ENCODE measurements around the gene RAPGEF2. TPM values are rescaled to one million over a fixed set of nuclear protein-coding genes. Genes with fewer than 3 reads are reported as not detected.
"Not testable (repeated sequence)": the region's sequence is repeated elsewhere in the genome, so short reads cannot be mapped to it uniquely, and the experiment has no call there.

The RAPGEF2 gene
- total RNA-seq, 4 donors from 2014 or later: 47.2 to 105 (median 50.2) TPM

DNA sequence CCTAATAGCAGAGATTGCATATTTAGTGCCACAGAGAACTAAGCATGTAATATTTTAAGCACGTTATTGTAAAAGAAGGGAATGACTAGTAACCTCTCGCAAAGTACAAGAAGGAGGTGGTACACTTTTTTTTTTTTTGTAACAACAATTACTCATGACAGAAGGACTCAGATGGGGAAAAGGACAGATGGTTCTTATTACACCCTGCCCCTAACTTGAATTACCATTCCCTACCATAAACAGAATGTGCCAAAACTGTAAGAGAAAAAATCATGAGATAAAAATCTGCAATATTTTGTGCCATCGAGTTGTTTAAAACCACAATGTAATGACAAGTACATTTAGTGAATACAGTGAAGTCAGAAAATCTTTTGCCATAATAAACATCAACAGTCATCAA lies 33.0 kb upstream of the RAPGEF2 start:
- DNase-seq (ENCODE audit: low spot score) (no peak), ATAC-seq (ENCODE audit: low FRiP score) (no peak)

DNA sequence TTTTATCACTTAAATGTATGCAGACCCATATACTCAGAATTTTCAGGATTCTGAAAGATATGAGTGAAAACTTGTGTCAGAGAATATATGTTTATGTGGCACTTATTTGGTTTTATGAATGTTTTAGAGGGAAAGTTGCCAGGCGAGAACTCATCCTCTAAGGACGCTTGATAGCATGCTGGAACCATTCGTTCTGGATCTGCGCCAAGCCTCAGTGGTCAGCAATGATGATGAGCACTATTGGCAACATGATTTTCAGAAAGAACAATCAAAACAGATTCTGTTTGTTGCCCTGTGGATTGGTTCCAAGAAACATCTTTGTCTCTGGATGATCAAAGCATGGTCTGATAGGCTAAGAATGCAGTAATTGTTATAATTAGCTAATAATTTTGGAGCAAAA lies 32.1 kb upstream of the RAPGEF2 start:
- DNase-seq (ENCODE audit: low spot score): no peak
- TF ChIP-seq, protein P1, sequence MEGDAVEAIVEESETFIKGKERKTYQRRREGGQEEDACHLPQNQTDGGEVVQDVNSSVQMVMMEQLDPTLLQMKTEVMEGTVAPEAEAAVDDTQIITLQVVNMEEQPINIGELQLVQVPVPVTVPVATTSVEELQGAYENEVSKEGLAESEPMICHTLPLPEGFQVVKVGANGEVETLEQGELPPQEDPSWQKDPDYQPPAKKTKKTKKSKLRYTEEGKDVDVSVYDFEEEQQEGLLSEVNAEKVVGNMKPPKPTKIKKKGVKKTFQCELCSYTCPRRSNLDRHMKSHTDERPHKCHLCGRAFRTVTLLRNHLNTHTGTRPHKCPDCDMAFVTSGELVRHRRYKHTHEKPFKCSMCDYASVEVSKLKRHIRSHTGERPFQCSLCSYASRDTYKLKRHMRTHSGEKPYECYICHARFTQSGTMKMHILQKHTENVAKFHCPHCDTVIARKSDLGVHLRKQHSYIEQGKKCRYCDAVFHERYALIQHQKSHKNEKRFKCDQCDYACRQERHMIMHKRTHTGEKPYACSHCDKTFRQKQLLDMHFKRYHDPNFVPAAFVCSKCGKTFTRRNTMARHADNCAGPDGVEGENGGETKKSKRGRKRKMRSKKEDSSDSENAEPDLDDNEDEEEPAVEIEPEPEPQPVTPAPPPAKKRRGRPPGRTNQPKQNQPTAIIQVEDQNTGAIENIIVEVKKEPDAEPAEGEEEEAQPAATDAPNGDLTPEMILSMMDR (IDR thresholded peaks at IDR 0.05): no peak
- ATAC-seq (ENCODE audit: low FRiP score): no peak

More for the DNA sequence above, 33.0 kb upstream of the RAPGEF2 start:
- TF ChIP-seq, protein P1 (IDR thresholded peaks at IDR 0.05): no peak

DNA sequence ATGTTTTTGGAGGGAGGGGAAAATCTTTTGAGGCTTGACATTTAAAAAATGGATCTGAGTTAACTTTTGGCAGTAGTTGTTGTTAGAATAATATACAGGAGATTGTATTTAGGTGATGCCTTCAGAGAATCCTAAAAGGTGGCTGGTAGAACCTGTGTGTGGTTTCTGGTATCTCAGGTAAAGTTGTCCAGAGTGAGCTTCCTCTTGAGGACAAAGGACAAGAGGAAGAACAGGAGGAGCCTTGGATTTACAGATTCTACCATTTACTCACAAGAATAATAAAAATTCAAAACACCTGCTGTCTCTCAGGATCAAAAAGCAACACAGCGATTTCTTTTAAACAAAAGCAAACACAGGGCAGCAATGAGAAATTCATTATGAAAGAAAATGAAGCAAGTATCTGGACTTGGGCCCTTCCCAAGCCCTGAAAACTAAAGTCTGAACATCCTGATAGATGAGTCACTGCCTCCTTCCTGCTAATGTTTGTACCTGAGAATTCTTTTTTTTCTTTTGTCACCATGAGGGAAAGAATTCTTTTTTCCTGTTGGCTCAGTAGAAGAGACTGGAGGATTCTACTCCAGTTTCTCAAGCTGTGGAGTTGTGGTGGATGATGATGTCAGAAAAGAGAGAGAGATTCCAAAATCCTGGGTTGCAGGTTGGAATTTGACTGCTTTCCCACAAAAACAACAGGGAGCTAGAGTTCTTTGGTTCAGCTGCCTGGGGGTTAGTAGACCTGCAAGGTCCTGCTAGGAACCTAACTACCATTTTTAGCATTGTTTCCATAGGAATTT lies 31.5 kb upstream of the RAPGEF2 start:
- DNase-seq (ENCODE audit: low spot score) (no peak), ATAC-seq (ENCODE audit: low FRiP score) (no peak)
- TF ChIP-seq, protein P1 (IDR thresholded peaks at IDR 0.05): no peak

DNA sequence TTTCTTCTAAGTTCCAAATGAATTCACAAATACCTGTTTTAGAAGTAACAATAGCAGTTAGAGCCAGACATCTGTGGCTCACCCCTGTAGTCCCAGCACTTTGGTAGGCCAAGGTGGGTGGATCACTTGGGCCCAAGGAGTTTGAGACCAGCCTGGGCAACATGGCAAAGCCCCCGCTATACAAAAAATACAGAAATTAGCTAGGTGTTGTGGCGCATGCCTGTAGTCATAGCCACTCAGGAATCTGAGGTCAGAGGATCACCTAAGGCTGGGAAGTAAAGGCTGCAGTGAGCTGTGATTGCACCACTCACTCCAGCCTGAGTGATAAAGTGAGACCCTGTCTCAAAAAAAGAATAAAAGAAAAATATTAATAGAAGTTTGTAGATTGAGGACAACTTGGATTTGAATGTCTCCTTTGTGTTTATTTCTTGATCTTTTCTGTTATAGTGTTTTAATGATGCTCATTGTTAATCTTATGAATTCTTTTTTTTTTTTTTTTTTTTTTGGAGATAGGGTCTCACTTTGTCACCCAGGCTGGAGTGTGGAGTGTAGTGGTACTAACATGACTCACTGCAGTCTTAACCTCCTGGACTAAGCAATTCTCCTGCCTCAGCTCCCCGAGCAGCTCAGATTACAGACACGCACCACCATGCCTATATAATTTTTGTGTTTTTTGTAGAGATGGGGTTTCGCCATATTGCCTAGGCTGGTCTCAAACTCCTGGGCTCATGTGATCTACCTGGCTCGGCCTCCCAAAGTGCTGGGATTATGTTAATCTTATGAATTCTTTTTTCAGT lies 30.7 kb upstream of the RAPGEF2 start:
- ATAC-seq (ENCODE audit: low FRiP score) (no peak), DNase-seq (ENCODE audit: low spot score) (no peak)
- TF ChIP-seq, protein P1 (IDR thresholded peaks at IDR 0.05): no peak

DNA sequence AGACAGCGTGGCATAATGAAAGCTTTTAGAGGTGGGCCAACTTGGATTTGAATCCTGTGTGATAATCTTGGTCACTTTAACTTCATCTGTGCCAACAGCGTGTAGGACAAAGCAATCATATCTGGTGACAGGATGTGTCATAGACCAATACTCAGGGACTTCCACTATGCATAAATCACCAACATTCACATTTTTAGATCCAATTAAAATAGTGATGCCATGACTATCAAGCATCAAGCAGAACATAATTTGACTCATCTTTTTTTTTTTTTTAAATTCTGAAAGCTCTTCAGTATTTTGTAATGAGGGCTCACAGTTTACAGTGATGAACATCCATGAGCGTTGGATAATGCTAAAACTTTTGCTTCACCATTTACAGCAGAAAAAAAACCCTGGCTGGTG lies 27.3 kb upstream of the RAPGEF2 start:
- ATAC-seq (ENCODE audit: low FRiP score) (no peak), DNase-seq (ENCODE audit: low spot score) (no peak)
- TF ChIP-seq, protein P1 (IDR thresholded peaks at IDR 0.05): no peak

DNA sequence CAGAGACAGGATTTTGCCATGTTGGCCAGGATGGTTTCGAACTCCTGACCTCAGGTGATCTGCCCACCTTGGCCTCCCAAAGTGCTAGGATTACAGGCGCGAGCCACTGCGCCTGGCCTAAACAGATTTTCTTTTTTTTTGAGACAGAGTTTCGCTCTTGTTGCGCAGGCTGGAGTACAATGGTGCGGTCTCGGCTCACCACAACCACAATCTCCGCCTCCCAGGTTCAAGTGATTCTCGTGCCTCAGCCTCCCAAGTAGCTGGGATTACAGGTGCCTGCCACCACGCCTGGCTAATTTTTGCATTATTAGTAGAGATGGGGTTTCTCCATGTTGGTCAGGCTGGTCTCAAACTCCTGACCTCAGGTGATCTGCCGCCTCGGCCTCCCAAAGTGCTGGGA lies 25.9 kb upstream of the RAPGEF2 start:
- DNase-seq (ENCODE audit: low spot score); ATAC-seq (ENCODE audit: low FRiP score): not testable (repeated sequence)

DNA sequence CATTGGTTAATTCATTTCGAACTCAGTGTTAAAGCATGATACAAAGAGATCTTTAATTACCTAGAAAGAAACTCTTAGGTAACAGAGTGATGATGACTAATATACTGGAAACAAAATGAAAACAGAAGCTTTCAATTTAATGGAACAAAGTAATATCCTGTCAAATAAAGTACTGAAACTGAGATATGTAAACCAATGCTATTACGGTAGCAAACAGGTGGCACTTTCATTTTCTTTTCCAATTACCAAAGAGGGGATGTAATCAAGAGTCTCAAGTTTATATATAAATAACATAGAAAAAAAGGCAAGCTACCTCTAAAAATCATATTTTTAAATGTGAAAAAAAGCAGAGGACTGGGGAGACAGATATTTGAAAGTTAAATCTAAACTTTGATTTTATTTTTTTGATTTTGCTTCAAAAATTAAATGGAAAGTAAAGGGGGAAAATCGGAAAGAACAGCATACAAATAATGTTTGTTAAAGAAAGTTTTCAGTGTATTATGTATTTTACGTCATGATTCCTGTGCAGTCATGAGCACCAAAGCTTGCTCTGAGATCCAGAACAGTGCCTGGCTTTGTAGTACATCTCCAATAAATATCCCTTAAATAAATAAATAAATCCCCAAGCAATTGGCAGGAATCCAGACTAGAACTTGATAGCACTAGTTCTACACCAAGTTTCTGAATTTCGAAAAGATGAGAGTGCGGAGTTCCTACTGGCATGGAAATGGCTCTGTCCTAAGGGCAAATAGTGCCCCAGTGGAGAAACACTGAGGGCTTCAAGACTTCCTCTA lies 25.0 kb upstream of the RAPGEF2 start:
- DNase-seq (ENCODE audit: low spot score): no peak
- TF ChIP-seq, protein P1 (IDR thresholded peaks at IDR 0.05): no peak
- ATAC-seq (ENCODE audit: low FRiP score): no peak
